H1 (cell line): ENCODE measurements around the gene PARG. TPM values are rescaled to one million over a fixed set of nuclear protein-coding genes. Genes with fewer than 3 reads are reported as not detected.

ENCODE experiments used
- CTCF ChIA-PET: fragments of 300-600 bp; sonication (Branson Sonifier 250); formaldehyde crosslinking; loops from one replicate; lab custom pipeline; 2021; ENCODE audit not compliant: partially characterized antibody; lab: Charles Lee
- POLR2A ChIA-PET: fragments of 300-600 bp; sonication (Branson Sonifier 250); formaldehyde crosslinking; loops from one replicate; lab custom pipeline; 2021; ENCODE audit warnings: inconsistent platforms; ENCODE audit not compliant: partially characterized antibody; lab: Charles Lee
- DNase-seq, 2 experiments: peaks; one replicate each; pipeline versions ENCODE4 v3.0.0 to v3.0.0-alpha.2; 2010 to 2022; ENCODE audit warnings: low spot score in 2 of 2, low read depth in 1 of 2, mixed read lengths in 1 of 2
- FAIRE-seq: peaks from 2 replicates; lab custom pipeline; 2011; peaks lifted over from hg19 to GRCh38; lab: Jason Lieb, UNC
- H2AFZ ChIP-seq: 2 replicates; pipeline ENCODE4 v1.8.1; 2012; ENCODE audit warnings: low read length, inconsistent platforms
- H2AK5ac ChIP-seq: 2 replicates; pipeline ENCODE4 v1.6.1; 2013; ENCODE audit warnings: low read depth, low read length
- H2BK120ac ChIP-seq: replicated peaks from 2 replicates; pipeline ENCODE3; 2013; ENCODE audit warnings: low read depth, low read length, inconsistent platforms
- H2BK12ac ChIP-seq: 2 replicates; pipeline ENCODE4 v1.6.1; 2013; ENCODE audit warnings: low read depth, low read length
- H2BK15ac ChIP-seq: 2 replicates; pipeline ENCODE4 v1.6.1; 2013; ENCODE audit warnings: low read length
- H2BK20ac ChIP-seq: 2 replicates; pipeline ENCODE4 v1.6.1; 2013; ENCODE audit warnings: low read length
- H2BK5ac ChIP-seq: 2 replicates; pipeline ENCODE4 v1.6.1; 2013; ENCODE audit warnings: low read depth, low read length
- H3K14ac ChIP-seq: 2 replicates; pipeline ENCODE4 v1.6.1; 2013; ENCODE audit warnings: inconsistent platforms; ENCODE audit not compliant: insufficient read length
- H3K18ac ChIP-seq: 2 replicates; pipeline ENCODE4 v1.6.1; 2013; ENCODE audit warnings: low read length; ENCODE audit errors: extremely low read depth
- H3K23ac ChIP-seq: 2 replicates; pipeline ENCODE4 v1.6.1; 2013; ENCODE audit warnings: inconsistent platforms; ENCODE audit not compliant: insufficient read length
- H3K23me2 ChIP-seq: 2 replicates; pipeline ENCODE4 v1.6.1; 2013; ENCODE audit warnings: low read depth, low read length
- H3K27ac ChIP-seq: 2 replicates; pipeline ENCODE4 v1.6.1; 2011; ENCODE audit warnings: low read depth, low read length, inconsistent platforms
- H3K27me3 ChIP-seq, 4 experiments: replicated peaks in 1 of 4; 1 replicate in 1 of 4; 2 replicates in 3 of 4; pipeline versions ENCODE4 v1.6.1 to v1.8.1; 2011 to 2013; ENCODE audit warnings: low read length in 3 of 4, mild to moderate bottlenecking in 3 of 4, inconsistent platforms in 2 of 4, mixed read lengths in 2 of 4, moderate library complexity in 1 of 4; ENCODE audit not compliant: control insufficient read depth in 3 of 4, insufficient read depth in 3 of 4; ENCODE audit errors: extremely low read depth in 1 of 4
- H3K36me3 ChIP-seq, 4 experiments: 2 replicates each; pipeline versions ENCODE4 v1.6.1 to v1.8.1; 2011 to 2013; ENCODE audit warnings: mild to moderate bottlenecking in 4 of 4, low read length in 3 of 4, moderate library complexity in 2 of 4, control low read depth in 1 of 4, inconsistent platforms in 1 of 4; ENCODE audit not compliant: insufficient read depth in 4 of 4, control insufficient read depth in 2 of 4
- H3K4ac ChIP-seq: replicated peaks from 2 replicates; pipeline ENCODE3; 2013; ENCODE audit warnings: low read length, low read depth, mixed read lengths, inconsistent platforms; ENCODE audit not compliant: insufficient read length
- H3K4me1 ChIP-seq, 4 experiments: replicated peaks in 1 of 4; 1 replicate in 1 of 4; 2 replicates in 3 of 4; pipeline versions ENCODE4 v1.6.1 to v1.8.1; 2011 to 2013; ENCODE audit warnings: low read length in 3 of 4, inconsistent platforms in 2 of 4, mixed read lengths in 1 of 4; ENCODE audit not compliant: insufficient read depth in 4 of 4, control insufficient read depth in 3 of 4
- H3K4me2 ChIP-seq, 2 experiments: 2 replicates each; pipeline versions ENCODE4 v1.6.1 to v1.8.1; 2011 to 2013; ENCODE audit warnings: low read depth in 2 of 2, low read length in 2 of 2, control low read depth in 1 of 2, inconsistent platforms in 1 of 2, mild to moderate bottlenecking in 1 of 2; ENCODE audit not compliant: insufficient read depth in 1 of 2
- H3K4me3 ChIP-seq, 4 experiments: fragments of 200-600, 300-600 bp in 1 of 4; sonication (generic), shearing (Covaris generic), sonication (Bioruptor Twin) in 1 of 4; 2 replicates each; pipeline versions ENCODE4 v1.5.1 to v1.8.1; 2011 to 2016; ENCODE audit warnings: low read length in 4 of 4, low read depth in 3 of 4, control low read depth in 2 of 4, inconsistent platforms in 2 of 4, mild to moderate bottlenecking in 2 of 4, mixed read lengths in 1 of 4, moderate library complexity in 1 of 4; ENCODE audit not compliant: insufficient read depth in 2 of 4; ENCODE audit errors: extremely low read depth in 1 of 4
- H3K56ac ChIP-seq: replicated peaks from 2 replicates; pipeline ENCODE3; 2013; ENCODE audit warnings: low read depth, mild to moderate bottlenecking, mixed read lengths, low read length, inconsistent platforms; ENCODE audit not compliant: insufficient read length
- H3K79me1 ChIP-seq: 2 replicates; pipeline ENCODE4 v1.6.1; 2013; ENCODE audit warnings: low read depth, low read length, control low read depth
- H3K79me2 ChIP-seq, 2 experiments: 2 replicates each; pipeline versions ENCODE4 v1.6.1 to v1.8.1; 2012 to 2013; ENCODE audit warnings: low read length in 2 of 2, mild to moderate bottlenecking in 2 of 2, inconsistent platforms in 1 of 2; ENCODE audit not compliant: insufficient read depth in 2 of 2, control insufficient read depth in 1 of 2
- H3K9ac ChIP-seq, 4 experiments: replicated peaks in 1 of 4; 1 replicate in 1 of 4; 2 replicates in 3 of 4; pipeline versions ENCODE4 v1.6.1 to v1.8.1; 2011 to 2013; ENCODE audit warnings: low read depth in 3 of 4, low read length in 3 of 4, control low read depth in 2 of 4, mild to moderate bottlenecking in 2 of 4, moderate library complexity in 2 of 4, inconsistent platforms in 1 of 4; ENCODE audit errors: extremely low read depth in 1 of 4
- H3K9me3 ChIP-seq, 2 experiments: 2 replicates each; pipeline versions ENCODE4 v1.6.1 to v1.8.1; 2012 to 2013; ENCODE audit warnings: mild to moderate bottlenecking in 2 of 2, moderate library complexity in 2 of 2, control low read depth in 1 of 2, inconsistent platforms in 1 of 2, low read depth in 1 of 2, low read length in 1 of 2, mixed read lengths in 1 of 2; ENCODE audit not compliant: insufficient read depth in 2 of 2
- H4K20me1 ChIP-seq, 2 experiments: replicated peaks in 1 of 2; 2 replicates each; pipeline versions ENCODE3 to v1.8.1; 2011 to 2013; ENCODE audit warnings: inconsistent platforms in 2 of 2, low read length in 2 of 2, mild to moderate bottlenecking in 1 of 2; ENCODE audit not compliant: insufficient read depth in 2 of 2, control insufficient read depth in 1 of 2
- H4K5ac ChIP-seq: 2 replicates; pipeline ENCODE4 v1.6.1; 2013; ENCODE audit warnings: low read length, low read depth, mixed read lengths, inconsistent platforms; ENCODE audit not compliant: insufficient read length
- H4K8ac ChIP-seq: 2 replicates; pipeline ENCODE4 v1.8.0; 2013; ENCODE audit warnings: mild to moderate bottlenecking, moderate library complexity, low read length, inconsistent platforms; ENCODE audit not compliant: insufficient read depth; ENCODE audit errors: extremely low read depth
- H4K91ac ChIP-seq: replicated peaks from 2 replicates; pipeline ENCODE3; 2013; ENCODE audit warnings: low read length, mixed read lengths, inconsistent platforms; ENCODE audit not compliant: insufficient read length
- ASH2L ChIP-seq: fragments of 200-600, 300-600 bp; sonication (generic); IDR thresholded peaks from one replicate; pipeline ENCODE4 v1.7.1; 2017; ENCODE audit warnings: low read length
- BACH1 ChIP-seq: IDR thresholded peaks from 2 replicates; pipeline ENCODE4 v1.6.1; 2012; ENCODE audit warnings: low read length, improper control_type of control experiment
- BRCA1 ChIP-seq: IDR thresholded peaks from 2 replicates; pipeline ENCODE4 v1.6.1; 2012; ENCODE audit warnings: low read depth, low read length, improper control_type of control experiment
- E2F6 ChIP-seq: IDR thresholded peaks from 2 replicates; pipeline ENCODE4 v1.6.1; 2012; ENCODE audit warnings: inconsistent platforms
- EP300 ChIP-seq, 2 experiments: IDR thresholded peaks; 1 replicate in 1 of 2; 2 replicates in 1 of 2; pipeline ENCODE4 v1.6.1; 2011 to 2012; ENCODE audit warnings: low read depth in 2 of 2, low read length in 2 of 2, mild to moderate bottlenecking in 2 of 2, borderline replicate concordance in 1 of 2, inconsistent platforms in 1 of 2, moderate library complexity in 1 of 2
- EZH2 ChIP-seq: fragments of 200-600 bp; sonication (generic); IDR thresholded peaks from 2 replicates; pipeline ENCODE4 v1.7.1; 2012; ENCODE audit warnings: low read depth, mild to moderate bottlenecking, moderate library complexity, low read length, inconsistent platforms; ENCODE audit not compliant: severe bottlenecking
- POU5F1 ChIP-seq: IDR thresholded peaks from 2 replicates; pipeline ENCODE4 v1.6.1; 2011; ENCODE audit warnings: low read depth, mild to moderate bottlenecking, low read length, moderate library complexity
- RAD21 ChIP-seq, 2 experiments: IDR thresholded peaks in 1 of 2; conservative IDR thresholded peaks in 1 of 2; 2 replicates each; pipeline ENCODE4 v1.6.1; 2011; ENCODE audit warnings: low read depth in 2 of 2, low read length in 2 of 2, improper control_type of control experiment in 1 of 2, inconsistent platforms in 1 of 2, mild to moderate bottlenecking in 1 of 2, moderate library complexity in 1 of 2
- RBBP5 ChIP-seq: IDR thresholded peaks from 2 replicates; pipeline ENCODE4 v1.7.1; 2012; ENCODE audit warnings: low read depth, mild to moderate bottlenecking, inconsistent platforms, low read length, moderate library complexity, borderline replicate concordance
- SIX5 ChIP-seq: IDR thresholded peaks from 2 replicates; pipeline ENCODE4 v1.6.1; 2011; ENCODE audit warnings: mild to moderate bottlenecking, low read depth, low read length
- SP2 ChIP-seq: IDR thresholded peaks from 2 replicates; pipeline ENCODE4 v1.6.1; 2012; ENCODE audit warnings: mild to moderate bottlenecking, low read length, inconsistent platforms
- TBP ChIP-seq: IDR thresholded peaks from 2 replicates; pipeline ENCODE4 v1.6.1; 2011; ENCODE audit warnings: low read depth, low read length, improper control_type of control experiment
- TEAD4 ChIP-seq: IDR thresholded peaks from 2 replicates; pipeline ENCODE4 v1.6.1; 2012; ENCODE audit warnings: low read depth, low read length, inconsistent platforms, mixed read lengths
- WGBS, 2 experiments: shearing (Covaris generic) in 1 of 2; methylation state at CpG; one replicate each; pipeline versions ENCODE4 v1.1.6 to v1.1.7; 2013 to 2015; ENCODE audit warnings: low lambda C conversion rate in 2 of 2, mixed read lengths in 2 of 2, inconsistent platforms in 1 of 2, low coverage in 1 of 2, missing lambda C conversion rate in 1 of 2; ENCODE audit not compliant: insufficient replicate concordance in 2 of 2, insufficient coverage in 1 of 2, insufficient read length in 1 of 2; ENCODE audit errors: extremely low coverage in 1 of 2, missing lambda C conversion rate in 1 of 2; 5-methylcytosine and 5-hydroxymethylcytosine counted together
- polyA plus RNA-seq, 7 experiments: library from polyadenylated mRNA; depleted of rRNA in 3 of 7; stranded (reverse) in 5 of 7; unstranded in 2 of 7; fragments of >200 nt in 5 of 7; fragments of 200-250 nt in 2 of 7; gene quantifications; 1 replicate in 5 of 7; 2 replicates in 1 of 7; 4 replicates in 1 of 7; pipeline versions ENCODE4 v1.2.1 to v1.2.3, GENCODE V29; 2011 to 2013; ENCODE audit warnings: missing spikeins in 2 of 7, mixed read lengths in 2 of 7
- total RNA-seq: library from RNA; stranded (reverse); fragmentation: NEBNext Ultra II Directional; extraction: Animal tissue kit (Norgen Biotek cat#: 25700); gene quantifications from 2 replicates; pipeline ENCODE4 v1.2.1, GENCODE V29; 2021

PARG gene
- total and polyA plus RNA-seq, 2 of the 8 experiments (the other 6 are each of a cell fraction or from before 2014, with no cell fraction given) = 13.3 to 56.2 TPM

- no peak for FAIRE-seq
- H3K36me3 ChIP-seq = peaks cover 3 to 31% (median 10%) of the 10 kb centered on the region in 4 experiments; a peak in 6 of 8 replicates
- H2AK5ac ChIP-seq = no peak overlapping the region
- TF ChIP-seq TEAD4 = no peak
- TF ChIP-seq SIX5 = no peak
- no peak for TF ChIP-seq EP300 (IDR thresholded peaks at IDR 0.05; ENCODE audit: borderline replicate concordance in 1 of 2, low read depth in 2 of 2, low read length in 2 of 2)
- no peak for TF ChIP-seq RBBP5
- no peak for TF ChIP-seq BACH1
- no peak for TF ChIP-seq ASH2L
- TF ChIP-seq POU5F1 = no peak
- no peak for TF ChIP-seq E2F6
- TF ChIP-seq EZH2 = no peak
- no peak for TF ChIP-seq BRCA1
- no peak for TF ChIP-seq TBP
- no peak for TF ChIP-seq SP2
- TF ChIP-seq RAD21 (IDR thresholded peaks at IDR 0.05 in 1 of 2, conservative IDR thresholded peaks at IDR 0.05 in 1 of 2; ENCODE audit: low read depth in 2 of 2, low read length in 2 of 2) = no peak
Observed at GRCh38 chr10:49819234-49819958, 122.4 kb downstream of the PARG start.

More at GRCh38 chr10:49819234-49819958, 122.4 kb downstream of the PARG start:
- H2BK120ac ChIP-seq = no peak overlapping the region
- no peaks in the 10 kb centered on the region for H3K23me2 ChIP-seq
- no peaks in the 10 kb centered on the region for H3K79me2 ChIP-seq
- H2AFZ ChIP-seq = no peak overlapping the region
- no peak overlapping the region for H4K8ac ChIP-seq
- no peak overlapping the region for H2BK12ac ChIP-seq
- H3K27me3 ChIP-seq = no peaks in the 10 kb centered on the region
- H2BK20ac ChIP-seq = no peak overlapping the region
- H3K56ac ChIP-seq = no peak overlapping the region
- DNase-seq = no peak
- no peak overlapping the region for H3K4me3 ChIP-seq
- no peak overlapping the region for H2BK15ac ChIP-seq
- no peaks in the 10 kb centered on the region for H4K20me1 ChIP-seq
- H3K23ac ChIP-seq = no peak overlapping the region
- H3K4me2 ChIP-seq = no peak overlapping the region
- no peak overlapping the region for H4K5ac ChIP-seq
- WGBS, 2 experiments = 94% methylated on average over 9 of the region's 9 CpGs; no CpG with 5 or more reads in 1 of the 2 experiments
- H3K4me1 ChIP-seq = no peaks in the 10 kb centered on the region
- H3K14ac ChIP-seq = no peak overlapping the region
- no peak overlapping the region for H3K9ac ChIP-seq
- no peaks in the 10 kb centered on the region for H3K79me1 ChIP-seq
- no peaks in the 10 kb centered on the region; a peak in 1 of 4 replicates for H3K9me3 ChIP-seq
- H3K4ac ChIP-seq = no peak overlapping the region
- H4K91ac ChIP-seq = no peak overlapping the region
- no peak overlapping the region for H2BK5ac ChIP-seq
- no peak overlapping the region for H3K27ac ChIP-seq
- no peak overlapping the region for H3K18ac ChIP-seq
- POLR2A ChIA-PET = no interaction called here
- CTCF ChIA-PET = no interaction called here
